Activated naive CD8-positive, alpha-beta T cell treated with anti-CD3 and anti-CD28 coated beads, Interleukin-2, amount 10 ng/mL, durations not matched to agents 7 days and 5 days (primary cell): ENCODE data around the gene CFC1. TPM values are rescaled to one million over a fixed set of nuclear protein-coding genes. Genes with fewer than 3 reads are reported as not detected.
"Not testable (repeated sequence)": the region's sequence is repeated elsewhere in the genome, so short reads cannot be mapped to it uniquely, and the experiment has no call there.

Source experiments
- ATAC-seq: fragments of 150-1000 bp; cut with Tn5 transposase; one replicate; pipeline ENCODE4 v1.10.0; 2021; ENCODE audit warnings: low read depth, moderate library complexity
- POLR2A ChIA-PET: fragments of 350-600 bp; sonication (Branson Sonifier 250); formaldehyde crosslinking; loops from one replicate; lab custom pipeline; 2021; ENCODE audit warnings: antibody characterized with exemption; lab: Charles Lee
- DNase-seq: peaks from one replicate; pipeline ENCODE4 v3.0.0; 2021
- H3K27ac Mint-ChIP-seq: one replicate; pipeline ENCODE4 v1.8.0; 2022; ENCODE audit warnings: mild to moderate bottlenecking, mixed read lengths
- H3K27me3 Mint-ChIP-seq: one replicate; pipeline ENCODE4 v1.8.0; 2022; ENCODE audit warnings: mild to moderate bottlenecking, moderate library complexity, mixed read lengths
- H3K36me3 Mint-ChIP-seq: one replicate; pipeline ENCODE4 v1.8.0; 2021; ENCODE audit warnings: mild to moderate bottlenecking, mixed read lengths
- H3K4me1 Mint-ChIP-seq: one replicate; pipeline ENCODE4 v1.8.0; 2021; ENCODE audit warnings: mixed read lengths
- H3K4me3 Mint-ChIP-seq: one replicate; pipeline ENCODE4 v1.8.0; 2022; ENCODE audit warnings: mild to moderate bottlenecking, moderate library complexity, mixed read lengths
- H3K9me3 Mint-ChIP-seq: one replicate; pipeline ENCODE4 v1.8.0; 2021; ENCODE audit warnings: mixed read lengths
- total RNA-seq, 2 experiments: library from RNA; stranded (reverse); gene quantifications; one replicate each; pipeline ENCODE4 v1.2.3, GENCODE V29; 2021

Gene CFC1
- total RNA-seq, 2 experiments from 2014 or later: not detected

DNA sequence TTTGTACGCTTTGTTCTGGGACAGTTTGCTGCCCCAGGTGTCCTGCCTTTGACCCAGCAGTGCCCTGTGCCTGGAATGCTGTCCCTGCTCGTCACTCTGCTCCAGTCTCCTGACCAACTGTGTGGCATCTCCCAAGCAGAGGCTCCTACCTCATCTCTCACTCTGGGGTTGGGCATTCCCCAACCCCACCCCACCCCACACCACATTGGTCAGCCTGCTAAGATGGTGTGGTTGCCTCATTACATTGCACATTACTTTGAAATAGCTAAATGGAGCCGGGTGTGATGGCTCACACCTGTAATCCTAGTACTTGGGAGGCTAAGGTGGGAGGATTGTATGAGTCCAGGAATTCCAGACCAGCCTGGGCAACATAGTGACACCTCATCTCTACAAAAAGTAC, 27.4 kb downstream of the CFC1 start:
- H3K4me3 Mint-ChIP-seq, H3K4me1 Mint-ChIP-seq, H3K9me3 Mint-ChIP-seq, H3K36me3 Mint-ChIP-seq, H3K27me3 Mint-ChIP-seq, ATAC-seq, POLR2A ChIA-PET, H3K27ac Mint-ChIP-seq, DNase-seq: not testable (repeated sequence)

DNA sequence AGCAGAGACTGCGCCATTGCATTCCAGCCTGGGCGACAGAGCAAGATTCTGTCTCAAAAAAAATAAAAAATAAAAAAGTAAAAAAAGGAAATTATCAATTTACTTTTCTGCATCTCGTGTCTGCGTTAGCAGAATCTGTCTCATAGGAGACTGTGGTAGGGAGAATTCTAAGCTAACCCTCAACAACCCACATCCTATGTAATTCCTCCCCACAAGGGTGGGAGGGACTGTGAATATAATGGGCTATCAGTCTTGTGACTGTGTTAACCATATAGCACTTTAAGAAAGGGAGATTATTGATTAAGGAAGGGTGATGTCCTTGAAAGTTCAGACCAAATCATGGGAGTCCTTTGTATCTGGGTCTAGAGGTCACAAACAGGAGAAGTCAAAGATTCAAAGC, 33.2 kb downstream of the CFC1 start:
- H3K4me1 Mint-ChIP-seq, POLR2A ChIA-PET, H3K27me3 Mint-ChIP-seq, H3K4me3 Mint-ChIP-seq, H3K27ac Mint-ChIP-seq, H3K9me3 Mint-ChIP-seq, H3K36me3 Mint-ChIP-seq, ATAC-seq, DNase-seq: not testable (repeated sequence)

GRCh38 chr2:130556441-130556840, 42.9 kb downstream of the CFC1 start:
- H3K27ac Mint-ChIP-seq, H3K4me3 Mint-ChIP-seq, H3K4me1 Mint-ChIP-seq, H3K36me3 Mint-ChIP-seq, H3K9me3 Mint-ChIP-seq, ATAC-seq, DNase-seq, POLR2A ChIA-PET, H3K27me3 Mint-ChIP-seq: not testable (repeated sequence)

- H3K4me3 Mint-ChIP-seq, H3K36me3 Mint-ChIP-seq, H3K27ac Mint-ChIP-seq, POLR2A ChIA-PET, H3K4me1 Mint-ChIP-seq, H3K9me3 Mint-ChIP-seq, ATAC-seq, DNase-seq, H3K27me3 Mint-ChIP-seq: not testable (repeated sequence)
These were observed 45.2 kb downstream of the CFC1 start for GRCh38 chr2:130554178-130554577.

- DNase-seq, POLR2A ChIA-PET, H3K4me3 Mint-ChIP-seq, H3K27ac Mint-ChIP-seq, H3K36me3 Mint-ChIP-seq, H3K27me3 Mint-ChIP-seq, H3K9me3 Mint-ChIP-seq, ATAC-seq, H3K4me1 Mint-ChIP-seq: not testable (repeated sequence)
These were observed 49.9 kb downstream of the CFC1 start for GRCh38 chr2:130549475-130549874.

GRCh38 chr2:130548418-130548817, 51.0 kb downstream of the CFC1 start:
- POLR2A ChIA-PET, H3K27me3 Mint-ChIP-seq, H3K4me3 Mint-ChIP-seq, H3K27ac Mint-ChIP-seq, ATAC-seq, DNase-seq, H3K36me3 Mint-ChIP-seq, H3K9me3 Mint-ChIP-seq, H3K4me1 Mint-ChIP-seq: not testable (repeated sequence)

DNA sequence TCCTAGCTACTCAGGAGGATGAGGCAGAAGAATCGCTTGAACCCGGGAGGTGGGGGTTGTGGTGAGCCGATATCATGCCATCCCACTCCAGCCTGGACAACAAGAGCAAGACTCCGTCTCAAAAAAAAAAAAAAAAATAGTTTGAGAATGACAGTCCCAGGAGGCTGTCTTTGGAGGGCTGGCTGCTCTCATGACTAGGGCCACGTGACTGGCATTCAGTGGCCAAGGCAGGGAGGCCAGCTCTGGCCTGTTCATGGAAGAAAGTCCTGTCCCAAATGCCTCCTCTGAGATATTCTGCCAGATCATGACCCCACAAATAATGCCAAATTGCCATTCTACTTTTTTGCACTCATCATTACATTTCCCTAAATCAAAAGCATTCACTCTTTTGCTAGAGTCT, 54.4 kb downstream of the CFC1 start:
- H3K4me3 Mint-ChIP-seq, H3K27me3 Mint-ChIP-seq, H3K27ac Mint-ChIP-seq, DNase-seq, POLR2A ChIA-PET, ATAC-seq, H3K9me3 Mint-ChIP-seq, H3K4me1 Mint-ChIP-seq, H3K36me3 Mint-ChIP-seq: not testable (repeated sequence)

DNA sequence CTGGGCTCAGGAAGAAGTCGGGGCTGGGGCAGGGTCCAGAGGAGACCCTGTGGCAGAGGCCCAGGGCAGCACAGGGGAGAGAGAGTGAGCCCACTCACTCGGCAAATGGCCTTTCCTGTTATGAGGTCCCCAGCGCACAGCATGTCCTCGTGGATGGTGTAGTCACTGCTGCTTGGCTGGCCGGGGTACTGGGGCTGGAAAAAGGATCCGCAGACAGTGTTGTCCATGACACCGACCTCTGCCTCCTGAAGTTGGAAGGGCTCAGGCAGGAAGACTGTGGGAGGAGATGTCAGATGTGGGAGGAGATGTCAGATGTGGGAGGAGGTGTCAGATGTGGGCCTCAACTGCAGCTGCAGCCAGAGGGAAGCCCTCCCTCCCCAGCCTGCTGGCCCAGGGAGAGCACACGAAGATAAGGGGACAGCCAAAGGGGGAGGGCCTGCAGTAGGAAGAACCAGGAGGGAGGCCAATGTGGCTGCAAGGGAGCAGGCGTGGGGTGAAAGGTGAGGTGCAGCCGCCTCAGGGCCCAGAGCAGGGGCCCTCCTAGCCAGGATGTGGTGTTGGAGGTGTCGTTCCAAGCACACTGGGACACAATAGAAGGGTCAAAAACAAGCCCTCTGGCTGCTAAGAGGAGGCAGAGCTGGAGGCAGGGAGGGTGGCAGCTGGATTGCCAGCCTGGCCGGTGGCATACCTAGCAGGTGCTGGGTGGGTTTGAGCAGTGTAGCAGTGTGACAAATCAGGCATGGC, 55.4 kb downstream of the CFC1 start:
- DNase-seq, H3K27me3 Mint-ChIP-seq, H3K4me3 Mint-ChIP-seq, ATAC-seq, H3K9me3 Mint-ChIP-seq, H3K36me3 Mint-ChIP-seq, H3K27ac Mint-ChIP-seq, POLR2A ChIA-PET, H3K4me1 Mint-ChIP-seq: not testable (repeated sequence)

GRCh38 chr2:130542789-130543188, 56.6 kb downstream of the CFC1 start:
- H3K4me3 Mint-ChIP-seq, H3K36me3 Mint-ChIP-seq, POLR2A ChIA-PET, H3K9me3 Mint-ChIP-seq, H3K27me3 Mint-ChIP-seq, DNase-seq, H3K4me1 Mint-ChIP-seq, ATAC-seq, H3K27ac Mint-ChIP-seq: not testable (repeated sequence)

Other genes with a start within 250 kb of the CFC1 start
- 10 to 100 TPM; 57.7 to 64.5 TPM for gene PTPN18, start 243.5 kb downstream of the CFC1 start, total RNA-seq
- not detected for gene POTEI, start 90.2 kb downstream of the CFC1 start, total RNA-seq
- gene CFC1B, start 78.4 kb downstream of the CFC1 start, total RNA-seq: not detected
- not detected for gene POTEJ, start 11.9 kb upstream of the CFC1 start, total RNA-seq
- gene GPR148, start 129.5 kb upstream of the CFC1 start, total RNA-seq: not detected
- not detected for gene AMER3, start 156.0 kb upstream of the CFC1 start, total RNA-seq
- 1 to 10 TPM; 3.7 to 5.4 TPM for gene ARHGEF4, start 237.3 kb upstream of the CFC1 start, total RNA-seq